Muscle layer of duodenum (tissue), 2 donors: Measurements from ENCODE around the gene ABCC8.
A peak's percentile ranks its signal among the peaks of the same experiment; 100 is the strongest.

ENCODE experiments used
- H3K27ac ChIP-seq: one replicate; pipeline ENCODE4 v1.7.0; 2013; ENCODE audit warnings: mild to moderate bottlenecking, low read length
- H3K27me3 ChIP-seq: one replicate; pipeline ENCODE4 v1.7.0; 2013; ENCODE audit warnings: low read depth, mild to moderate bottlenecking, control low read depth, low read length
- H3K36me3 ChIP-seq, 2 donors: one replicate each; pipeline ENCODE4 v1.7.0; 2013; ENCODE audit warnings: low read length in 2 of 2, control low read depth in 1 of 2, mild to moderate bottlenecking in 1 of 2; ENCODE audit not compliant: insufficient read depth in 2 of 2, control insufficient read depth in 1 of 2
- H3K4me1 ChIP-seq, 2 donors: one replicate each; pipeline ENCODE4 v1.7.0; 2013; ENCODE audit warnings: low read length in 2 of 2, mild to moderate bottlenecking in 2 of 2, control low read depth in 1 of 2, moderate library complexity in 1 of 2; ENCODE audit not compliant: insufficient read depth in 2 of 2, control insufficient read depth in 1 of 2
- H3K4me3 ChIP-seq, 2 donors: one replicate each; pipeline ENCODE4 v1.7.0; 2013; ENCODE audit warnings: low read length in 2 of 2, low read depth in 1 of 2, mild to moderate bottlenecking in 1 of 2
- H3K9me3 ChIP-seq, 2 donors: one replicate each; pipeline ENCODE4 v1.7.0; 2013; ENCODE audit warnings: low read length in 2 of 2, control low read depth in 1 of 2, mild to moderate bottlenecking in 1 of 2; ENCODE audit not compliant: control insufficient read depth in 1 of 2
- donor health status: healthy.

Gene ABCC8

GRCh38 chr11:17476317-17477083, at the start of gene ABCC8:
Gene ABCC8, minus strand, starts transcription at chr11:17476845. Its CDS starts 69 bp downstream, at chr11:17476776.
- no peak within 1 kb of the TSS for H3K27ac ChIP-seq
- peaks cover 27% of the 10 kb centered on the region for H3K27me3 ChIP-seq
- peak within 1 kb of the TSS in 1 of 2 donors; percentile 56 for H3K4me3 ChIP-seq
- peaks cover 0 to 8% of the 10 kb centered on the region in 2 donors for H3K4me1 ChIP-seq
- H3K9me3 ChIP-seq, result no peaks in the 10 kb centered on the region
- no peaks in the 10 kb centered on the region for H3K36me3 ChIP-seq

- no peak overlapping the region for H3K4me3 ChIP-seq
- no peaks in the 10 kb centered on the region for H3K36me3 ChIP-seq
- H3K27ac ChIP-seq, result no peak overlapping the region
- H3K4me1 ChIP-seq, result no peaks in the 10 kb centered on the region
- no peaks in the 10 kb centered on the region for H3K27me3 ChIP-seq
- H3K9me3 ChIP-seq, result no peaks in the 10 kb centered on the region
These were observed 49.7 kb upstream of the ABCC8 start for GRCh38 chr11:17526326-17526725.

- Histone ChIP-seq H3K27ac (no peak overlapping the region), H3K4me1 (no peaks in the 10 kb centered on the region), H3K27me3 (no peaks in the 10 kb centered on the region), H3K36me3 (peaks cover 0 to 6% of the 10 kb centered on the region in 2 donors), H3K9me3 (no peaks in the 10 kb centered on the region), H3K4me3 (no peak overlapping the region)
These were observed 48.9 kb upstream of the ABCC8 start for GRCh38 chr11:17525570-17525969.

GRCh38 chr11:17524221-17524620, 47.6 kb upstream of the ABCC8 start:
- no peaks in the 10 kb centered on the region for H3K9me3 ChIP-seq
- peaks cover 0 to 6% of the 10 kb centered on the region in 2 donors for H3K36me3 ChIP-seq
- no peak overlapping the region for H3K27ac ChIP-seq
- no peaks in the 10 kb centered on the region for H3K4me1 ChIP-seq
- no peaks in the 10 kb centered on the region for H3K27me3 ChIP-seq
- H3K4me3 ChIP-seq, result no peak overlapping the region

- no peaks in the 10 kb centered on the region for H3K4me1 ChIP-seq
- no peak overlapping the region for H3K27ac ChIP-seq
- H3K36me3 ChIP-seq, result peaks cover 0 to 6% of the 10 kb centered on the region in 2 donors
- no peaks in the 10 kb centered on the region for H3K9me3 ChIP-seq
- H3K27me3 ChIP-seq, result no peaks in the 10 kb centered on the region
- H3K4me3 ChIP-seq, result no peak overlapping the region
These were observed 46.0 kb upstream of the ABCC8 start for GRCh38 chr11:17522655-17523054.

GRCh38 chr11:17521106-17521900, 44.7 kb upstream of the ABCC8 start:
- Histone ChIP-seq H3K4me3 (no peak overlapping the region), H3K36me3 (peaks cover 0 to 6% of the 10 kb centered on the region in 2 donors), H3K27me3 (no peaks in the 10 kb centered on the region), H3K9me3 (no peaks in the 10 kb centered on the region), H3K27ac (no peak overlapping the region), H3K4me1 (no peaks in the 10 kb centered on the region)

- H3K27me3 ChIP-seq, result no peaks in the 10 kb centered on the region
- H3K27ac ChIP-seq, result no peak overlapping the region
- no peaks in the 10 kb centered on the region for H3K9me3 ChIP-seq
- H3K36me3 ChIP-seq, result peaks cover 0 to 6% of the 10 kb centered on the region in 2 donors
- H3K4me1 ChIP-seq, result no peaks in the 10 kb centered on the region
- no peak overlapping the region for H3K4me3 ChIP-seq
These were observed 42.6 kb upstream of the ABCC8 start for GRCh38 chr11:17519061-17519885.

- no peak overlapping the region for H3K4me3 ChIP-seq
- no peaks in the 10 kb centered on the region for H3K27me3 ChIP-seq
- H3K4me1 ChIP-seq, result no peaks in the 10 kb centered on the region
- H3K27ac ChIP-seq, result no peak overlapping the region
- peaks cover 0 to 6% of the 10 kb centered on the region in 2 donors for H3K36me3 ChIP-seq
- H3K9me3 ChIP-seq, result no peaks in the 10 kb centered on the region
These were observed 41.7 kb upstream of the ABCC8 start for GRCh38 chr11:17518366-17518765.

GRCh38 chr11:17517186-17517585, 40.5 kb upstream of the ABCC8 start:
- H3K36me3 ChIP-seq, result peaks cover 0 to 6% of the 10 kb centered on the region in 2 donors
- no peaks in the 10 kb centered on the region for H3K27me3 ChIP-seq
- H3K27ac ChIP-seq, result no peak overlapping the region
- no peaks in the 10 kb centered on the region for H3K4me1 ChIP-seq
- H3K9me3 ChIP-seq, result no peaks in the 10 kb centered on the region
- no peak overlapping the region for H3K4me3 ChIP-seq

GRCh38 chr11:17516551-17517150, 40.0 kb upstream of the ABCC8 start:
- Histone ChIP-seq H3K4me3 (no peak overlapping the region), H3K36me3 (peaks cover 0 to 6% of the 10 kb centered on the region in 2 donors), H3K4me1 (no peaks in the 10 kb centered on the region), H3K9me3 (no peaks in the 10 kb centered on the region), H3K27me3 (no peaks in the 10 kb centered on the region), H3K27ac (no peak overlapping the region)
